GM12874 (cell line): Measurements from ENCODE around the gene MEAK7.

Experiments used
- TF ChIP-seq, protein P1 (sequence below): IDR thresholded peaks from 2 replicates; pipeline ENCODE4 v1.5.1; 2011; ENCODE audit warnings: low read depth, mild to moderate bottlenecking, control low read depth, low read length, moderate library complexity; ENCODE audit not compliant: insufficient read depth

Gene MEAK7

GRCh38 chr16:84476401-84476800 lies 28.1 kb downstream of the MEAK7 start:
- TF ChIP-seq, protein P1, sequence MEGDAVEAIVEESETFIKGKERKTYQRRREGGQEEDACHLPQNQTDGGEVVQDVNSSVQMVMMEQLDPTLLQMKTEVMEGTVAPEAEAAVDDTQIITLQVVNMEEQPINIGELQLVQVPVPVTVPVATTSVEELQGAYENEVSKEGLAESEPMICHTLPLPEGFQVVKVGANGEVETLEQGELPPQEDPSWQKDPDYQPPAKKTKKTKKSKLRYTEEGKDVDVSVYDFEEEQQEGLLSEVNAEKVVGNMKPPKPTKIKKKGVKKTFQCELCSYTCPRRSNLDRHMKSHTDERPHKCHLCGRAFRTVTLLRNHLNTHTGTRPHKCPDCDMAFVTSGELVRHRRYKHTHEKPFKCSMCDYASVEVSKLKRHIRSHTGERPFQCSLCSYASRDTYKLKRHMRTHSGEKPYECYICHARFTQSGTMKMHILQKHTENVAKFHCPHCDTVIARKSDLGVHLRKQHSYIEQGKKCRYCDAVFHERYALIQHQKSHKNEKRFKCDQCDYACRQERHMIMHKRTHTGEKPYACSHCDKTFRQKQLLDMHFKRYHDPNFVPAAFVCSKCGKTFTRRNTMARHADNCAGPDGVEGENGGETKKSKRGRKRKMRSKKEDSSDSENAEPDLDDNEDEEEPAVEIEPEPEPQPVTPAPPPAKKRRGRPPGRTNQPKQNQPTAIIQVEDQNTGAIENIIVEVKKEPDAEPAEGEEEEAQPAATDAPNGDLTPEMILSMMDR = no peak

- TF ChIP-seq, protein P1 = no peak
Measured at GRCh38 chr16:84475643-84476240, 28.7 kb downstream of the MEAK7 start.

GRCh38 chr16:84471966-84472365 lies 32.5 kb downstream of the MEAK7 start:
- TF ChIP-seq, protein P1 = no peak

- TF ChIP-seq, protein P1 = no peak
Measured at GRCh38 chr16:84471316-84471715, 33.1 kb downstream of the MEAK7 start.

GRCh38 chr16:84467709-84468108 lies 36.8 kb downstream of the MEAK7 start:
- TF ChIP-seq, protein P1 = no peak

DNA sequence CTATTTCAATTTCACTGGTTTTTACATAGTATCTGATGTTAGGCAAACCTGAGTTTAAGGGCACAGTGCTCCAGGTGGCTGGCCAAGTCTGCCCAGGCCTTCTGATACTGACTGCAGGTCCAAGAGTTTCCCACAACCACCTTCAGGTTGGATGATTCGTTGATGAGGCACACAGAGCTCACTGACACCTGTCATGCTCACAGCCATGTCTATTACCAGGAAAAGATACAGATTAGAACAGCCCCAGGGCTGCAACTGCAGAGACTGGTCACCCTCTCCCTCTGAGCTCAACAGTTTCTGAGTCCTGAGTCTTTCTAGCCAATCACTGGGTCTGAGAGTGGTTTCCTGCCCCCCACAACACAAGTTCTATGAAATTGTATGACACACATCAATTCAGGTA lies 37.2 kb downstream of the MEAK7 start:
- TF ChIP-seq, protein P1 = no peak

DNA sequence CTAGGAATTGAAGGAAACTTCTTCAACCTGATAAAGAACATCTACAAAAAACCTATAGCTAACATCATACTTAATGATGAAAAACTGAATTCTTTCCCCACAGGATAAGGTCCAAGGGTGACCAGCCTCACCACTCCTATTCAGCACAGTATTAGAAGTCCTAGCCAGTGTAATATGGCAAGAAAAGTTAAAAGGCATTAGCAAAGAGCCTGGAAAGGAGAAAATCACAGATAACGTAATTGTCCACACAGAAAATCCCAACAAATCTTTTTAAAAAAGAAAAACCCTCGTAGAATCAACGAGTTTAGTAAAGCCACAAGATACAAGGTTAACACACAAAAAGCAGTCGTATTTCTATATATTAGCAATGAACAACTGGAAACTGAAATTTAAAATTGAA lies 37.8 kb downstream of the MEAK7 start:
- TF ChIP-seq, protein P1 = no peak
